Adrenal gland (tissue), 12 donors: ENCODE data around the gene LPCAT3. TPM values are rescaled to one million over a fixed set of nuclear protein-coding genes. Genes with fewer than 3 reads are reported as not detected.

Experiments
- DNase-seq, 7 donors: peaks; one replicate each; pipeline ENCODE4 v3.0.0-alpha.2; 2019 to 2020
- H3K27ac ChIP-seq, 5 donors: fragments of 200-600 bp; sonication (generic) in 4 of 5; 1 replicate in 3 of 5; 2 replicates in 2 of 5; pipeline versions ENCODE4 v1.5.1 to v1.8.0; 2016 to 2020; ENCODE audit warnings: mild to moderate bottlenecking in 1 of 5
- H3K27me3 ChIP-seq: fragments of 200-600 bp; 2 replicates; pipeline ENCODE4 v1.8.0; 2021
- H3K36me3 ChIP-seq, 2 donors: fragments of 200-600 bp; replicated peaks in 1 of 2; 1 replicate in 1 of 2; 2 replicates in 1 of 2; pipeline versions ENCODE4 v1.5.1 to v1.8.0; 2018 to 2022
- H3K4me1 ChIP-seq, 2 donors: fragments of 200-600 bp; replicated peaks in 1 of 2; 1 replicate in 1 of 2; 2 replicates in 1 of 2; pipeline versions ENCODE4 v1.5.1 to v1.8.0; 2018 to 2021
- H3K4me3 ChIP-seq, 4 donors: fragments of 200-600 bp; sonication (generic) in 3 of 4; one replicate each; pipeline ENCODE4 v1.5.1; 2016 to 2018
- H3K9me3 ChIP-seq, 3 donors: fragments of 200-600 bp; sonication (generic) in 1 of 3; replicated peaks in 1 of 3; 1 replicate in 2 of 3; 2 replicates in 1 of 3; pipeline versions ENCODE4 v1.5.1 to v1.8.0; 2016 to 2021
- POLR2A ChIP-seq, 2 donors: fragments of 450-650 bp; IDR thresholded peaks; one replicate each; pipeline ENCODE4 v1.6.1; 2017; ENCODE audit warnings: antibody characterized with exemption in 2 of 2, mild to moderate bottlenecking in 2 of 2, moderate library complexity in 1 of 2
- WGBS, 4 donors: extraction: QIAGEN DNeasy Blood & Tissue Kit in 2 of 4; methylation state at CpG; one replicate each; pipeline versions ENCODE4 v1.1.5 to v1.1.7; 2013 to 2017; 5-methylcytosine and 5-hydroxymethylcytosine counted together
- intact Hi-C, 2 donors: fragments of 100-400 bp; cut with DNase I; formaldehyde crosslinking; loops; one replicate each; pipeline versions ENCODE4 v1.14.1 to v1.15.0; 2022 to 2023
- polyA plus RNA-seq, 3 donors: library from polyadenylated mRNA; stranded (reverse); fragments of 200-250 nt in 2 of 3; fragments of 350-450 nt in 1 of 3; fragmentation: Illumina TruSeq in 1 of 3; extraction: RNeasy Lipid Tissue Mini Kit (QIAGEN cat#74804) in 1 of 3; gene quantifications; one replicate each; pipeline ENCODE4 v1.2.3, GENCODE V29; 2013 to 2014
- total RNA-seq, 9 donors: library from RNA; depleted of rRNA in 4 of 9; stranded (reverse); fragments of >200 nt in 4 of 9; fragments of 120-200 nt in 1 of 9; fragmentation: NEBNext Ultra II Directional in 1 of 9; extraction: Animal tissue kit (Norgen Biotek cat#: 25700) in 1 of 9; gene quantifications; one replicate each; pipeline versions ENCODE4 v1.1.0 to v1.2.4, GENCODE V29; 2013 to 2023
- TF ChIP-seq, protein P1 (sequence below), 6 experiments: fragments of 450-650 bp in 4 of 6; fragments of 200-600 bp in 2 of 6; sonication (generic) in 1 of 6; IDR thresholded peaks; 1 replicate in 5 of 6; 2 replicates in 1 of 6; pipeline versions ENCODE4 v1.5.1 to v1.8.0; 2016 to 2021; ENCODE audit warnings: antibody characterized with exemption in 6 of 6, mild to moderate bottlenecking in 2 of 6, moderate library complexity in 1 of 6
- donor health status: healthy with polysubstance abuse.
- donor health status: Bipolar disorder and iron deficiency.
- donor health status: DM: yes; HTN: yes; CAD: no.
- donor health status: DM: no; HTN: no; CAD: no.
- donor health status: DM: no; HTN: no; CAD: no.
- donor health status: DM: yes; HTN: yes; CAD: no.

Gene LPCAT3
- total and polyA plus RNA-seq, 12 donors, result 28.5 to 146 (median 74.0) TPM

DNA sequence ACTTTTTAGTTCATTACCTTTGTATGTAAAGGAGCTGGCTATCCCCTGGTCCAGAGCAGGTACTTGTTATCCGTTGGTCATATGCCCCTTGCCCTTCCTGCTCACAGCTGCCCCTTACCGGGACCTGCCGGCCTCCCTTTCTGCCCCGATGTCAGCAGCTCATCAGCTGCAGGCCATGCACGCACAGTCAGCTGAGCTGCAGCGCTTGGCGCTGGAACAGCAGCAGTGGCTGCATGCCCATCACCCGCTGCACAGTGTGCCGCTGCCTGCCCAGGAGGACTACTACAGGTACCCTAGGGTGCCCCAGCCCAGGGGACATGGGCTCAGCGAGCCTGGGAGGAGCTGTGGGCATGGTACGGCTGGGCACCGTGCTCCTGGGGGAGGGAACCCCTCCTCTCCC, 77.0 kb downstream of the LPCAT3 start:
- Histone ChIP-seq H3K9me3 (no peaks in the 10 kb centered on the region), H3K4me1 (peaks cover 31 to 62% of the 10 kb centered on the region in 2 donors), H3K4me3 (no peak overlapping the region), H3K36me3 (no peaks in the 10 kb centered on the region), H3K27ac (peak overlapping the region in 4 of 5 donors; percentile 9 to 97 (median 78)), H3K27me3 (no peaks in the 10 kb centered on the region)
- peak; percentile 43 to 78 (median 67) for DNase-seq
- WGBS, 4 donors, result 48 to 87% (median 53%) methylated on average over 7 to 12 of the region's 12 CpGs
- no peak for TF ChIP-seq POLR2A (IDR thresholded peaks at IDR 0.05)
- TF ChIP-seq, protein P1, sequence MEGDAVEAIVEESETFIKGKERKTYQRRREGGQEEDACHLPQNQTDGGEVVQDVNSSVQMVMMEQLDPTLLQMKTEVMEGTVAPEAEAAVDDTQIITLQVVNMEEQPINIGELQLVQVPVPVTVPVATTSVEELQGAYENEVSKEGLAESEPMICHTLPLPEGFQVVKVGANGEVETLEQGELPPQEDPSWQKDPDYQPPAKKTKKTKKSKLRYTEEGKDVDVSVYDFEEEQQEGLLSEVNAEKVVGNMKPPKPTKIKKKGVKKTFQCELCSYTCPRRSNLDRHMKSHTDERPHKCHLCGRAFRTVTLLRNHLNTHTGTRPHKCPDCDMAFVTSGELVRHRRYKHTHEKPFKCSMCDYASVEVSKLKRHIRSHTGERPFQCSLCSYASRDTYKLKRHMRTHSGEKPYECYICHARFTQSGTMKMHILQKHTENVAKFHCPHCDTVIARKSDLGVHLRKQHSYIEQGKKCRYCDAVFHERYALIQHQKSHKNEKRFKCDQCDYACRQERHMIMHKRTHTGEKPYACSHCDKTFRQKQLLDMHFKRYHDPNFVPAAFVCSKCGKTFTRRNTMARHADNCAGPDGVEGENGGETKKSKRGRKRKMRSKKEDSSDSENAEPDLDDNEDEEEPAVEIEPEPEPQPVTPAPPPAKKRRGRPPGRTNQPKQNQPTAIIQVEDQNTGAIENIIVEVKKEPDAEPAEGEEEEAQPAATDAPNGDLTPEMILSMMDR (IDR thresholded peaks at IDR 0.05), result no peak
- intact Hi-C loops, result no loop called here

DNA sequence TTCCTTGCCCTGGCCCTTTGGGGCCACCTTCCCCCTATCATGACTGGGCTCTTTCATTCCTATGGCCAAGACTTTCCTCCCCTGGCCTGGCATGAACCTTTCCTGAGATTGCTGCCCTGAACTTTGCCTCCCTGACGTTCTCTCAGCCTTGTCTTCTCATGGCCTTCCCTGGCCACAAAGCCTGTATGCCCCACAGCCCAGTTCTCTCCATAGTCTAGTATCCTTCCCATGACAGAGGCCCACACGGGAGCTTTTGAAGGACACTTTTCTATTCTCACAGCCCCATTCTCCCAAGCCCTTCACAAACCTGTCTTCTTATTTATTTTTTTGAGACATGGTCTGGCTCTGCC, 79.1 kb downstream of the LPCAT3 start:
- no peak for TF ChIP-seq POLR2A (IDR thresholded peaks at IDR 0.05)
- TF ChIP-seq, protein P1 (IDR thresholded peaks at IDR 0.05), result no peak
- peak overlapping the region in 3 of 5 donors; percentile 82 to 96 (median 96) for H3K27ac ChIP-seq
- no peaks in the 10 kb centered on the region for H3K9me3 ChIP-seq
- intact Hi-C loops, result no loop called here
- H3K4me1 ChIP-seq, result peaks cover 15 to 59% of the 10 kb centered on the region in 2 donors
- no peaks in the 10 kb centered on the region for H3K27me3 ChIP-seq
- WGBS, 4 donors, result 35 to 48% (median 45%) methylated on average over 2 of the region's 2 CpGs
- H3K36me3 ChIP-seq, result peaks cover 0 to 21% of the 10 kb centered on the region in 2 donors
- no peak overlapping the region for H3K4me3 ChIP-seq
- DNase-seq, result no peak

DNA sequence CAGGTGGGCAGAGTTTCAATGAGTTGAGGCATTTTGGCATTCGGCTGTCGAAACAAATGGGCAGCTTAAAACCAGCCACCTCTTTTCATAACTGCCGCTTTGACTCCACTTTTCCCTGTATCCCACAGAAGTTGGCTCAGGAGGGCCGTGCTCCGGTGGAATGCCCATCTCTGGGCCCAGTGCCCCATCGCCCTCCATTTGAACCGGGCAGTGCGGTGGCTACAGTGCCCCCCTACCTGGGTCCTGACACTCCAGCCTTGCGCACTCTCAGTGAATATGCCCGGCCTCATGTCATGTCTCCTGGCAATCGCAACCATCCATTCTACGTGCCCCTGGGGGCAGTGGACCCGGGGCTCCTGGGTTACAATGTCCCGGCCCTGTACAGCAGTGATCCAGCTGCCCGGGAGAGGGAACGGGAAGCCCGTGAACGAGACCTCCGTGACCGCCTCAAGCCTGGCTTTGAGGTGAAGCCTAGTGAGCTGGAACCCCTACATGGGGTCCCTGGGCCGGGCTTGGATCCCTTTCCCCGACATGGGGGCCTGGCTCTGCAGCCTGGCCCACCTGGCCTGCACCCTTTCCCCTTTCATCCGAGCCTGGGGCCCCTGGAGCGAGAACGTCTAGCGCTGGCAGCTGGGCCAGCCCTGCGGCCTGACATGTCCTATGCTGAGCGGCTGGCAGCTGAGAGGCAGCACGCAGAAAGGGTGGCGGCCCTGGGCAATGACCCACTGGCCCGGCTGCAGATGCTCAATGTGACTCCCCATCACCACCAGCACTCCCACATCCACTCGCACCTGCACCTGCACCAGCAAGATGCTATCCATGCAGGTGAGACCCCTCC, 79.7 kb downstream of the LPCAT3 start:
- peaks cover 15 to 60% of the 10 kb centered on the region in 2 donors for H3K4me1 ChIP-seq
- no peaks in the 10 kb centered on the region for H3K9me3 ChIP-seq
- TF ChIP-seq POLR2A (IDR thresholded peaks at IDR 0.05), result no peak
- TF ChIP-seq, protein P1 (IDR thresholded peaks at IDR 0.05), result no peak
- H3K27me3 ChIP-seq, result no peaks in the 10 kb centered on the region
- peak in 4 of 7 donors; percentile 31 to 65 (median 45) for DNase-seq
- peaks cover 0 to 27% of the 10 kb centered on the region in 2 donors for H3K36me3 ChIP-seq
- WGBS, 4 donors, result 74 to 77% (median 75%) methylated on average over 19 to 32 of the region's 32 CpGs
- peak overlapping the region in 4 of 5 donors; percentile 44 to 96 (median 89) for H3K27ac ChIP-seq
- intact Hi-C loops, result no loop called here
- peak overlapping the region in 1 of 4 donors; percentile 65 for H3K4me3 ChIP-seq

DNA sequence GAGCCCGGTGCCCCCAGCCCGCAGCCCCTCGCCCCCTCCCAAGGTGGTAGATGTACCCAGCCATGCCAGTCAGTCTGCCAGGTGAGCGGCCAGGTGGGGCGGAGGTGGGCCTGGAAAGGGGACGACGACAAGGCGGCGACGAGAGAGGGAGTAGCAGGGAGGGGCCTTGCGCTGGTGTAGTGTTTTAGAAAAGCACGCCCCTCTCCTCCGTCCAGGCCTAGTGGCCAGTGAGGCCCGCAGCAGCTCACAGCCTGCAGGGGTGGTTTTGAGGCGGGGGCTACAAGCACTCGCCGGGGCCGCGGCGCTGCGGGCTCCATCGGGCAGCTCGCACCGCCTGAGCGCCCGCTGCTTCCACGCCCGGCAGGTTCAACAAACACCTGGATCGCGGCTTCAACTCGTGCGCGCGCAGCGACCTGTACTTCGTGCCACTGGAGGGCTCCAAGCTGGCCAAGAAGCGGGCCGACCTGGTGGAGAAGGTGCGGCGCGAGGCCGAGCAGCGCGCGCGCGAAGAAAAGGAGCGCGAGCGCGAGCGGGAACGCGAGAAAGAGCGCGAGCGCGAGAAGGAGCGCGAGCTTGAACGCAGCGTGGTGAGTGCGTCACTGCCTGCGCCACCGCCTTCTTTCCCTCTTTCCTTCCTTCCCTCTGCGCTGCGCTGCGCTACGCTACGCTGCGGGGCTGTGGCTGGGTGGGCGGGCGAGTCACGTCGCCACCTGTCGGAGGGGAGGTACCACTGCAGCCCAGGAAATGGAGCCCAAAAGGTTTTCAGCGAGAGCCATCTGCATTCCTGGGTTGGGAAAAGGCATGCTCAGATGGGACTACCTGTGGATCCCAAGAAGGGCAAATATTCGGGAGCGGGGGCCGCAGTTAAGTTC, 80.6 kb downstream of the LPCAT3 start:
- TF ChIP-seq, protein P1 (IDR thresholded peaks at IDR 0.05), result peak; percentile 85 to 97 (median 95)
- peak in 1 of 2 donors; percentile 78 for TF ChIP-seq POLR2A (IDR thresholded peaks at IDR 0.05)
- Histone ChIP-seq H3K9me3 (no peaks in the 10 kb centered on the region), H3K27ac (peak overlapping the region in 4 of 5 donors; percentile 82 to 96 (median 90)), H3K4me1 (peaks cover 15 to 60% of the 10 kb centered on the region in 2 donors), H3K36me3 (peaks cover 0 to 30% of the 10 kb centered on the region in 2 donors), H3K4me3 (peak overlapping the region in 2 of 4 donors; percentile 31 to 65), H3K27me3 (no peaks in the 10 kb centered on the region)
- intact Hi-C loops, result no loop called here
- peak; percentile 92 to 97 (median 95) for DNase-seq
- WGBS, 4 donors, result 0 to 2% (median 1%) methylated on average over 25 to 80 of the region's 80 CpGs
